NCI-H187 (cell line): ENCODE measurements around the gene MCEMP1.

Experiments used
- DNase-seq, 2 experiments: peaks; one replicate each; lab custom pipeline; 2025; lab: John Stamatoyannopoulos, UW

The MCEMP1 gene, protein sequence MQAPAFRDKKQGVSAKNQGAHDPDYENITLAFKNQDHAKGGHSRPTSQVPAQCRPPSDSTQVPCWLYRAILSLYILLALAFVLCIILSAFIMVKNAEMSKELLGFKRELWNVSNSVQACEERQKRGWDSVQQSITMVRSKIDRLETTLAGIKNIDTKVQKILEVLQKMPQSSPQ

GRCh38 chr19:7676854-7677253 is at the start of gene MCEMP1:
MCEMP1 (plus strand) TSS chr19:7677090; CDS start chr19:7677121, 31 bp downstream.
- no peak for DNase-seq

GRCh38 chr19:7627166-7627565 is 49.7 kb upstream of the MCEMP1 start:
- DNase-seq = no peak

- DNase-seq = no peak
Observed at GRCh38 chr19:7628589-7629311, 48.1 kb upstream of the MCEMP1 start.

GRCh38 chr19:7629347-7630054 is 47.4 kb upstream of the MCEMP1 start, which contains the start of the genes PET100 and XAB2:
PET100 (plus strand) TSS chr19:7629793; CDS start chr19:7629834, 41 bp downstream.
XAB2 (minus strand) TSS chr19:7629545; CDS start chr19:7629527, 18 bp downstream.
- DNase-seq = peak; percentile 86 to 88

GRCh38 chr19:7631577-7631976 is 45.3 kb upstream of the MCEMP1 start:
- no peak for DNase-seq

GRCh38 chr19:7632340-7633203 is 44.3 kb upstream of the MCEMP1 start:
- DNase-seq = no peak

DNA sequence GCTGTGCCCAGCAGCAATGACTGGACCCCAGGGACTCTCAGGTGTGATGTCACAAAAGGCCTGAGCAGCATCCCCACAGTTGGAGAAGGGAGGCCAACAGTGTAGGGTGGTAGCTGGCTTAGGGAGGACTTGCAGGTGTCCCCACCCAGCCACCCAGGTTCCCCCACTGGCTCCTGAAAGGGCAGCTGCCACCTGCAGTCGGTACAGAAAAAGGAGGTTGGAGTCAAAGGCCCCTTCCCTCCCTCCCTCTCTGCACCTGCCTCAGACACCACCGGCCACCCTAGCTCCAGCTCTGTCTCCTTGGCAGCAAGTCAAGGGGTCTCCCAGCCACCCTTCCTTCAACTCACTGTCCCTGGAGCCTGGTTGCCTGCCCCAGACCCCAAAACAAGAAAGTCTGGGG is 43.2 kb upstream of the MCEMP1 start, which contains the start of gene PCP2:
TSS of gene PCP2 (minus strand) at position 22 of the 400 bp plus-strand sequence. CDS start 262 bp downstream, outside the sequence.
- DNase-seq = no peak

GRCh38 chr19:7635670-7636069 is 41.2 kb upstream of the MCEMP1 start:
- no peak for DNase-seq

- DNase-seq = no peak
Observed at GRCh38 chr19:7636317-7636690, 40.6 kb upstream of the MCEMP1 start.

DNA sequence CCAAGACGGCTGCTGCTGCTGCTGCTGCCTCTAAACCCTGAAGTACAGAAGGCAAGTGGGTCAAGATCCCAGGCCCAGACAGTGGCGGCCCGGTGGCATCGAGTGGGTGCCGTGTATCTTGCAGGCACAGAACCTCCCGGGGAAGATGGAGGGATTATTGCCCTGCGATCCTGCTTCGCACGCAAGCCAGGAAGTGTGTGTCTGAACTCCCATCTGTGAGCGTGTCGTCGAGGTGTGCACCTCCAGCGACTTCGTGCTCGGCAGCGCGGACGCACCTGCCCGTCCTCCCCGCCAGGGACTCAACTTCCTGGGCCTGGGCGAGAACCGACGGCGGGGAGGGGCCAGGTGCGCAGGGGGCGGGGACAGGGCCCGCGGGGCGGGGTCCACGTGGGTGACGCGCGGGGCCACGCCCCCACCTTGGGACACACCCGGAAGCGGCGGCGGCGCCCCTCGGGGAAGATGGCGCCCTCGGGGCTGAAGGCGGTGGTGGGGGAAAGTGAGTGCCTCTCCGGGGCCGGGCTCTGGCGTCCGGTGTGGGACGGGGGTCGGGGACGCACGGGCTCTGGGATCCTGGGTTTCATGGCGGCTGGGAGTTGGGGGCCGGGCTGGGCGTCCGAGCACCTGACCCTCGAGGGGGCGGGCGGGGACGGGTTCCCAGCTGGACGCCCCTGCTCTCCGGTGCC is 40.1 kb upstream of the MCEMP1 start, which contains the start of gene STXBP2:
TSS of gene STXBP2 (plus strand) at position 420 of the 683 bp plus-strand sequence. CDS start at position 460, 40 bp downstream.
- peak; percentile 25 to 43 for DNase-seq

- DNase-seq = no peak
Observed at GRCh38 chr19:7637374-7638256, 39.3 kb upstream of the MCEMP1 start.

DNA sequence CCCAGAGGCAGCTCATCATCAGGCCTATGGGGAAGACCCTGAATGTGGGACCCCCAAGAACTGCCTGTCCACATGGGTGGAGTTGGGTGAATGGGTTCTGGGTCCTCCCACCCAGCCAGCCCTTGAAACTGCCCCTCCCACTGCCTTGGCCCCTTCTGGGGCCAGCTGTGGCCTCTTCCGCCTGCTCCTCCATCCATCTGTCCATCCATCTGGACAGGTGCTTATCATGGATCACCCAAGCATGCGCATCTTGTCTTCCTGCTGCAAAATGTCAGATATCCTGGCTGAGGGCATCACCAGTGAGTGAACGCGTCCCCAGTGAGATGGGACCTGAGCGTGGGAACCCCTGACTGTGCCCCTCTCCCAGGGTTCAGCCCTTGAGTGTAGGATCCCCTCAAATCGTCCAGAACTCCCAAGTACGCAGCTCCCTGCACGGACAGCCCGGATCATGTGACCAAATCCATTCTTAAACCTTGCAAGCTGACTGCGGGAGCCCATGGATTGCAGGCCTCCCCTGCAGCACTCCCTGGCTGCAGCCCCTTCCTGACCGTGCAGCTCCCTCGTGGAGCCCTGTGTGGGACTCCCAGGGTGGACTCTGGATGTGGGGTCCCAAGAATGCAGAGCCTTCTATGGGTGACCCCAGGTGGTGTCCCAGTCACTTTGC is 38.0 kb upstream of the MCEMP1 start:
- no peak for DNase-seq

GRCh38 chr19:7639863-7640348 is 37.0 kb upstream of the MCEMP1 start:
- DNase-seq = no peak

GRCh38 chr19:7640803-7641202 is 36.1 kb upstream of the MCEMP1 start:
- DNase-seq = no peak

GRCh38 chr19:7641290-7642276 is 35.3 kb upstream of the MCEMP1 start:
- no peak for DNase-seq

- DNase-seq = no peak
Observed at GRCh38 chr19:7642295-7643030, 34.4 kb upstream of the MCEMP1 start.

DNA sequence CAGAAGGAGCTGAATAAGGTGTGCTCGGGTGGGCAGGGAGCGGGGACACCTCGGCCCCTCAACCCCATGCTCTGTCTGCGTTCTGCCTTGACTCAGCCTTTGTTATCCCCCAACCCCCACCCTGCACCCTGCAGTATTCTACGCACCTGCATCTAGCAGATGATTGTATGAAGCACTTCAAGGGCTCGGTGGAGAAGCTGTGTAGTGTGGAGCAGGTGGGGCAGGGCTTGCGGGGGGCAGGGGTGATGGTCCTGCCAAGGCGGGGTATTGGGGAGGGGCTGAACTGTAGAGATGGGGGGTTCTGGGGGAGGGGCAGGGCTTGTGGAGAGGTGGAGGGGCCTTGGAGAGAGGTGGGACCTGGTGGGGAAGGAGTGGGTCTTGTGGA is 33.9 kb upstream of the MCEMP1 start:
- no peak for DNase-seq
